T-helper 2 cell treated with Interferon-gamma antibody and Interleukin-4, amounts not matched to agents 100 ng/mL and 5 ng/mL, for 36 hours (primary cell): Measurements from ENCODE around the gene PSEN1. TPM values are rescaled to one million over a fixed set of nuclear protein-coding genes. Genes with fewer than 3 reads are reported as not detected.

Experiments
- intact Hi-C: fragments of 100-400 bp; cut with micrococcal nuclease; formaldehyde crosslinking; loops from one replicate; pipeline ENCODE4 v1.15.1; 2023
- total RNA-seq: library from RNA; stranded (reverse); gene quantifications from 2 replicates; pipeline ENCODE4 v1.2.3, GENCODE V29; 2022

The PSEN1 gene
- total RNA-seq, 1 donor from 2014 or later = 44.1 TPM

GRCh38 chr14:73239393-73240241 is 103.3 kb downstream of the PSEN1 start:
- intact Hi-C loops = no loop called here

GRCh38 chr14:73240816-73241480 is 104.6 kb downstream of the PSEN1 start:
- intact Hi-C loops = no loop called here

GRCh38 chr14:73241481-73242165 is 105.3 kb downstream of the PSEN1 start:
- intact Hi-C loops = no loop called here

- intact Hi-C loops = no loop called here
Observed at GRCh38 chr14:73242357-73242901, 106.1 kb downstream of the PSEN1 start.

GRCh38 chr14:73243341-73243740 is 107.0 kb downstream of the PSEN1 start:
- intact Hi-C loops = no loop called here

GRCh38 chr14:73243748-73244147 is 107.4 kb downstream of the PSEN1 start:
- intact Hi-C loops = no loop called here

- intact Hi-C loops = no loop called here
Observed at GRCh38 chr14:73244541-73245290, 108.4 kb downstream of the PSEN1 start.

- intact Hi-C loops = no loop called here
Observed at GRCh38 chr14:73245480-73246325, 109.4 kb downstream of the PSEN1 start.

GRCh38 chr14:73246387-73247150 is 110.3 kb downstream of the PSEN1 start:
- intact Hi-C loops = no loop called here

- intact Hi-C loops = no loop called here
Observed at GRCh38 chr14:73248108-73248868, 112.0 kb downstream of the PSEN1 start.

GRCh38 chr14:73249108-73249507 is 112.8 kb downstream of the PSEN1 start:
- intact Hi-C loops = no loop called here

- intact Hi-C loops = no loop called here
Observed at GRCh38 chr14:73249564-73250316, 113.4 kb downstream of the PSEN1 start.

- intact Hi-C loops = no loop called here
Observed at GRCh38 chr14:73250317-73250713, 114.0 kb downstream of the PSEN1 start.

GRCh38 chr14:73250781-73251500 is 114.6 kb downstream of the PSEN1 start:
- intact Hi-C loops = no loop called here

GRCh38 chr14:73251516-73252215 is 115.4 kb downstream of the PSEN1 start:
- intact Hi-C loops = no loop called here

GRCh38 chr14:73252491-73253322 is 116.4 kb downstream of the PSEN1 start:
- intact Hi-C loops = no loop called here
